Osteocyte (in vitro differentiated cells): ENCODE data around the gene SLC44A3. TPM values are rescaled to one million over a fixed set of nuclear protein-coding genes. Genes with fewer than 3 reads are reported as not detected.

Experiments
- DNase-seq: peaks from one replicate; pipeline ENCODE4 v3.0.0; 2021; ENCODE audit warnings: mixed read lengths; ENCODE audit not compliant: unreplicated experiment; ENCODE audit errors: extremely low spot score
- H3K27ac Mint-ChIP-seq: one replicate; pipeline ENCODE4 v1.8.0; 2021; ENCODE audit warnings: mild to moderate bottlenecking, mixed read lengths; ENCODE audit not compliant: unreplicated experiment
- H3K27me3 Mint-ChIP-seq: one replicate; pipeline ENCODE4 v1.8.0; 2021; ENCODE audit warnings: mixed read lengths; ENCODE audit not compliant: unreplicated experiment
- H3K36me3 Mint-ChIP-seq: one replicate; pipeline ENCODE4 v1.8.0; 2021; ENCODE audit warnings: mixed read lengths; ENCODE audit not compliant: unreplicated experiment
- H3K4me1 Mint-ChIP-seq: one replicate; pipeline ENCODE4 v1.8.0; 2021; ENCODE audit warnings: mixed read lengths; ENCODE audit not compliant: unreplicated experiment
- H3K4me3 Mint-ChIP-seq: one replicate; pipeline ENCODE4 v1.8.0; 2021; ENCODE audit warnings: mild to moderate bottlenecking, moderate library complexity, mixed read lengths; ENCODE audit not compliant: unreplicated experiment
- H3K9me3 Mint-ChIP-seq: one replicate; pipeline ENCODE4 v1.8.0; 2021; ENCODE audit warnings: mixed read lengths; ENCODE audit not compliant: unreplicated experiment
- CTCF ChIP-seq: fragments of 200-600 bp; sonication (generic); IDR thresholded peaks from 2 replicates; pipeline ENCODE4 v1.5.0; 2021; ENCODE audit warnings: antibody characterized with exemption, mild to moderate bottlenecking, moderate library complexity
- total RNA-seq: library from RNA; stranded (reverse); gene quantifications from 2 replicates; pipeline ENCODE4 v1.2.1, GENCODE V29; 2021

The SLC44A3 gene
- total RNA-seq, 1 donor from 2014 or later = 2.8 TPM

- no peak overlapping the region for H3K4me3 Mint-ChIP-seq
- H3K9me3 Mint-ChIP-seq = no peaks in the 10 kb centered on the region
- H3K36me3 Mint-ChIP-seq = no peaks in the 10 kb centered on the region
- peaks cover 10% of the 10 kb centered on the region for H3K27me3 Mint-ChIP-seq
- no peak for DNase-seq
- no peak overlapping the region for H3K27ac Mint-ChIP-seq
- no peak for TF ChIP-seq CTCF
- H3K4me1 Mint-ChIP-seq = no peaks in the 10 kb centered on the region
These were observed 20.7 kb downstream of the SLC44A3 start for GRCh38 chr1:94840808-94841207.

- Mint-ChIP-seq H3K27ac (no peak overlapping the region), H3K4me3 (no peak overlapping the region), H3K36me3 (no peaks in the 10 kb centered on the region), H3K4me1 (peaks cover 8% of the 10 kb centered on the region), H3K9me3 (no peaks in the 10 kb centered on the region), H3K27me3 (peaks cover 4% of the 10 kb centered on the region)
- TF ChIP-seq CTCF = no peak
- DNase-seq = no peak
These were observed 23.3 kb downstream of the SLC44A3 start for GRCh38 chr1:94843430-94843829.

- Mint-ChIP-seq H3K36me3 (no peaks in the 10 kb centered on the region), H3K4me3 (no peak overlapping the region), H3K27me3 (peaks cover 4% of the 10 kb centered on the region), H3K27ac (no peak overlapping the region), H3K4me1 (peaks cover 8% of the 10 kb centered on the region), H3K9me3 (no peaks in the 10 kb centered on the region)
- TF ChIP-seq CTCF = no peak
- DNase-seq = no peak
These were observed 23.7 kb downstream of the SLC44A3 start for GRCh38 chr1:94843846-94844245.

- H3K27me3 Mint-ChIP-seq = peaks cover 4% of the 10 kb centered on the region
- no peaks in the 10 kb centered on the region for H3K9me3 Mint-ChIP-seq
- no peak overlapping the region for H3K27ac Mint-ChIP-seq
- no peak for TF ChIP-seq CTCF
- no peak for DNase-seq
- H3K4me3 Mint-ChIP-seq = no peak overlapping the region
- no peaks in the 10 kb centered on the region for H3K36me3 Mint-ChIP-seq
- peaks cover 8% of the 10 kb centered on the region for H3K4me1 Mint-ChIP-seq
These were observed 26.2 kb downstream of the SLC44A3 start for GRCh38 chr1:94846308-94846707.

GRCh38 chr1:94851571-94851970 lies 31.4 kb downstream of the SLC44A3 start:
- no peak for TF ChIP-seq CTCF

More at GRCh38 chr1:94851571-94851970, 31.4 kb downstream of the SLC44A3 start:
- Mint-ChIP-seq H3K36me3 (no peaks in the 10 kb centered on the region), H3K4me1 (peaks cover 8% of the 10 kb centered on the region), H3K4me3 (no peak overlapping the region), H3K9me3 (no peaks in the 10 kb centered on the region), H3K27ac (no peak overlapping the region), H3K27me3 (no peaks in the 10 kb centered on the region)
- no peak for DNase-seq
